Raji (cell line): ENCODE data around the gene GLS2.

Experiments used
- POLR2A ChIP-seq: IDR thresholded peaks from 2 replicates; pipeline ENCODE4 v1.6.1; 2011; ENCODE audit warnings: low read depth, low read length, control low read depth; ENCODE audit not compliant: insufficient read depth

The GLS2 gene

GRCh38 chr12:56488041-56488955 lies at the start of gene GLS2:
TSS of gene GLS2 (minus strand) at chr12:56488161. CDS start at chr12:56488118, 43 bp downstream.
- TF ChIP-seq POLR2A: no peak

GRCh38 chr12:56537546-56537945 lies 49.6 kb upstream of the GLS2 start:
- no peak for TF ChIP-seq POLR2A

DNA sequence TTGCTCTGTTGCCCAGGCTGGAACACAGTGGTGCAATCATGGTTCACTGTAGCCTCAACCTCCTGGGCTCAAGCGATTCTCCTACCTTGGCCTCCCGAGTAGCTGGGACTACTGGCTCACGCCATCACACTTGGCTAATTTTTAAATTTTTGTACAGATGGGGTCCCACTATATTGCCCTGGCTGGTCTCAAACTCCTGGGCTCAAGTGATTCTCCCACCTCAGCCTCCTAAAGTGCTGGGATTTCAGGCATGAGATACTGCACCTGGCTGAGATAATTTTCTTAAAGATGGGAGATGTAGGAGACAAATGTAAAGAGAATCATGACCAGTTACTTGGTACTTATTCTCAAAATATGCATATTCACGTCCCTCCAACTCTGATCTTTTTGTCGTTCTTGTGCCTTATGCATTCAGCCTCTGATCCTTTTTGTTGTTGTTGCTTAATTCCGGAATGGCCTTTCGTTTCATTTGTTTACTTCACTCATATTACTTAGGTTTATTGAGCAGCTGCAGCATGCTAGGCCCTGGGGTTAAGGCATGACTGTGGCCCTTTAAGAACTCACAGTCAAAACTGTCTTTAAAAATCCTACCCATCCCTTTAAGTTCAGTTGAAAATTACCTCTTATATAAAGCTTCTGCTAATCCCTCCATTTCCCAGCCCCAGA lies 42.6 kb upstream of the GLS2 start:
- TF ChIP-seq POLR2A: no peak

DNA sequence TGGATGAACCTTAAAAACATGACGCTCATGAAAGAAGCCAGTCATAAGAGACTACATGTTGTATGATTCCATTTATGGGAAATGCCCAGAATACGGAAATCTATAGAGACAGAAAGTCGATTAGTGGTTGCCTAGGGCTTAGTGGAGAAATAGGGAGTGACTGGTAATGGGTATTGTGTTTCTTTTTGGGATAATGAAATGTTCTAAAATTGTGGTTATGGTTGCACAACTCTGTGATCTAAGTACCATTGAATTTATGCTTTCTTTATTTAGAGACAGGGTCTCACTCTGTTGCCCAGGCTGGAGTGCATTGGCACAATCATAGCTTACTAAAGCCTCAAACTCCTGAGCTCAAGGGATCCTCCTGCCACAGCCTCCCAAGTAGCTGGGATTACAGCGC lies 41.7 kb upstream of the GLS2 start:
- no peak for TF ChIP-seq POLR2A

DNA sequence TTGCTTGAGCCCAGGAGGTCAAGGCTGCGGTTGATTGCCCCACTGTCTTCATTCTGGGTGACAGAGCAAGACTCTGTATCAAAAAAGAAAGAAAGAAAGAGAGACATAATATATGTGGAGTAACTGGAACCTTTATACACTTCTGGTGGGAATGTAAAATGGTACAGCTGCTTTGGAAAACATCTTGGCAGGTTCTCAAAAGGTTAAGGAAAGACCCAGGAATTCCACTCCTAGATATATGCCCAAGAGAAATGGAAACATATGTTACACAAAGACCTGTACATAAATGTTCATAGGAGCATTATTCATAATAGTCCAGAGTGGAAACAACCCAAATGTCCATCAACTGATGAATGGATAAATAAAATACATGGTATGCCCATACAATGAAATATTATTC lies 40.9 kb upstream of the GLS2 start:
- TF ChIP-seq POLR2A: no peak

- TF ChIP-seq POLR2A: no peak
These were observed 34.6 kb upstream of the GLS2 start for GRCh38 chr12:56522411-56523193.

DNA sequence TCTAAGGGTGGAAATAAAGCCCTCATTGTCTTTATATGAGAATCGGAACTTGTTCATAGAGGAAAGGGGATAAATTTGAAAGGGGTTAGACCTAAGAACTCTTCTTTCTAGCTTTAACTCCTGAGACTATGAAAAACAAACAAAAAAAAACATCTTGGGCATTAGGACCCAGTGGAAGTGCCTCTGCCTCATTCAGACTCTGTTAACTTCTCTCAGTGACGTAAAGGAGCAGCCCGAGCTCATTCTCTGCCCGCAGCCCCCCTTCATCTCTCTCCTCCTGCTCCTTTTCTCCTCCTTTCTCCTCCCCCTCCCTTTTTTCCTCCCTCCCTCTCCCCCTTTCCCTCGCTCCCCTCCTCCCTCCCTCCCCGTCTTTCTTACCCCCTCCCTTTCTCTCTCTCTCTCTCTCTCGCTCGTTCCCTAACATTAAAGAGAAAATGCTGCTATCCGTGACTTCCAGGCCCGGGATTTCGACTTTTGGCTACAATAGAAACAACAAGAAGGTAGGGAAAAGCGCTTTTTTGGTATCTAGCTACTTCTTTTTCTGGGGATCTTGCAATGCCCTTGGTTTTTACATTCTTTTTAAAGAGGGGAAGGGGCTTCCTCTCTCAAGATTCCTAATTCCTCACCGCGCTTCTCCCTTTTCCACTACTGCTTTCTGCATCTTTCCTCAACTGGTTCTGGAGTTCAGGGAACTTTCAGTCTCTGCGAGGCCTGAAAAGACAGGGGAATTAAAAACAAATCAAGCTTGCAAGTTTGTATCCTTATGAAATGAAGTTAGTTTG lies 33.8 kb upstream of the GLS2 start, which contains the start of gene RBMS2:
RBMS2 (plus strand) TSS at position 231 of the 782 bp plus-strand sequence; CDS start at position 435, 204 bp downstream.
- TF ChIP-seq POLR2A: 0 out of 2 replicates have a peak, but pooled peaks have one; percentile 17

- TF ChIP-seq POLR2A: no peak
These were observed 33.2 kb upstream of the GLS2 start for GRCh38 chr12:56521209-56521589.

- no peak for TF ChIP-seq POLR2A
These were observed 32.5 kb upstream of the GLS2 start for GRCh38 chr12:56520506-56520905.

- no peak for TF ChIP-seq POLR2A
These were observed 32.1 kb upstream of the GLS2 start for GRCh38 chr12:56520048-56520447.

- no peak for TF ChIP-seq POLR2A
These were observed 30.6 kb upstream of the GLS2 start for GRCh38 chr12:56518570-56518969.

DNA sequence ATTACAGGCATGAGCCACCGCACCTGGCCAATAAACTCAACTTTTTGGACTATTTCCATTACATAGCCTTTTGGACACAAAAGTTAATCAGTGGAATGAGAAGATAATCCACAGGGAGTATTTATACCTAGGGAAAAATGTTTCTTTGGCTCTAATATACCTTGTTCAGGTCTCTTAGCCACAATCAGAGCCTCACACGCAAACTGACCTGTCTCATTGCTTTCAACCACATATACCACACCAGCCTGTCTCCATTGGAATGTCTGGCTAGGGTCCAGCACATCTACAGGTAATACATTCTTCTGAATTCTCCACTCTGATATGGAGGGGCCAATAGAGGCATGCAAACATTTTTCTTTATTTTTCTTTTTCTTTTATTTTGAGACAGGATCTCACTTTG lies 29.9 kb upstream of the GLS2 start:
- no peak for TF ChIP-seq POLR2A

- TF ChIP-seq POLR2A: no peak
These were observed 22.8 kb upstream of the GLS2 start for GRCh38 chr12:56510786-56511185.

GRCh38 chr12:56490360-56490759 lies 2.4 kb upstream of the GLS2 start:
- TF ChIP-seq POLR2A: no peak

DNA sequence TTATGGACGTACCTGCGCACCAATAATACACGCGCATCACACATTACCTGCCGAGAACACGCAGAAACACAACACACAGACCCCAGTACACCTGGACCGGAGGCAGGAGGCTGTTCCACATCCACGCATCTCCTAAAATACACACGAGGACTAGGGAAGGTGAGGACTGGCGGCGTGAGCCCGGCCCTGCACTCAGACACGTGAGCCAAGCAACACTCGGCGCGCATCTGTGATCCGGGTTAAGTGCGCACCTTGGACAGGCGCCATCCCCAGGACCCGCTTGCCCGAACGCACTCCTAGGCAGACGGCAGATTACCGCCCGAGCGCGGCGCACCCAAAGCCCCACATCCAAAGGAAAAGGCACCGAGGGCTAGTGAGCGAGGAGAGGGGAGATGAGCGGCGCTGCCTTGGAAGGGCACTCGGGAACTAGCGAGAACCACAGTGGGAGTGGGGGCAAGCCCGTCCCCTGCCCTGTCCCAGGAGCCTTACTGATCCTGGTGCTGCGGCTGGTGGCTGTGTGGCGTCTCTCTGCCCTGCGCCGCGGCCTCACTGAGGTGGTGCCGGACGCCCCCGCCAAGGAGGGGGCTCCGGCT lies 417 bp downstream of the GLS2 start:
- TF ChIP-seq POLR2A: no peak

DNA sequence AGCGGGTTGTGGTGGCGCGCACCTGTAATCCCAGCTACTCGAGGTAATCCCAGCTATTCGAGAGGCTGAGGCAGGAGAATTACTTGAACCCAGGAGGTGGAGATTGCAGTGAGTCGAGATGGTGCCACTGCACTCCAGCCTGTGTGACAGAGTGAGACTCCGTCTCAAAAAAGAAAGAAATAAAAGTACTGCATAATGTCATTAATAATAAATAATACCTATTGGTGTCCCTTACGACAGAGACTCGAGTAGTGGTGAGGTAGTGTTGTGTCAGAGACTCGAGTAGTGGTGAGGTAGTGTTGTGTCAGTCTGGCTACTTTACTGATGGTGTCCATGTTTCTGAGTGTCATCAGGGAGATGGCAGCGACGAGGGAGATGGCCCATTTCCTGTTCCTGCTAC lies 1.3 kb downstream of the GLS2 start:
- TF ChIP-seq POLR2A: no peak
